ENCODE data around the gene MEX3B. TPM values are rescaled to one million over a fixed set of nuclear protein-coding genes. Genes with fewer than 3 reads are reported as not detected.

Gene MEX3B
- total RNA-seq, 1 experiment from 2014 or later: not detected

DNA sequence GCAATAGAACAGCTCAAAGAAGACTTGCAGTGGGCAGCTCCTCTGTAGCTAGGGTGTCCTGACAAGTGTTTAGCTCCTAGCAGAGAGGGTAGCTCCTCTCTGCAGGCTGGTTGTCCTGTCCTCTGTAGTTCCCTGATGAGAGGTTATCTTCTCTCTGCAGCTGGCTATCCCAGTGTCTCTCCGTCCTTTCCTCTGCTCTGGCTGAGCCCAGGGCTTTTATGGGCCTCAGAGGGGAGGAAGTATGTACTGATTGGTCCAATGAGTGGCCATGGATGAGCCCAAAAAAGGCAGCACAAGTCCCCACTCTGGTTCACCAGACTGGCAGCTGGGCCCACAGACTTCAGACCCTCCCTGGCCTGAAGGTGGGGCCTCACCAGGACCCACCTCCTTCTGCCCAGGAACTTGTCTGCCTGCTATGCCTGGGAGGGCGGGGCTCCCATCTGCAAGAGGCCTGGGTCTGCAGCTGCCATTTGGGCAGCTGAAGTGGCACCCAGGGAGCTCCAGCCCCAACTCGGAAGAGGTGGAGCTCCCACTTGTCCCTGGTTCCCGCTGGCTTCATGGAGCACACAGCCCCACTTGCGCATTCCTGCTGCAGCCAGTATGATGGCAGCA, 27.2 kb upstream of the MEX3B start:
- H3K4me2 ChIP-seq: no peak overlapping the region
- no peaks in the 10 kb centered on the region for H3K4me1 ChIP-seq (replicated peaks; ENCODE audit: insufficient read depth)
- BruUV-seq (replicated peaks): no TSS peak
- no peaks in the 10 kb centered on the region for H3F3A ChIP-seq (ENCODE audit: insufficient read depth, low read depth)
- no peak for DNase-seq
- no peak overlapping the region for H3K4me3 ChIP-seq
- POLR2A ChIA-PET (ENCODE audit: unreplicated experiment): no interaction called here
- no peaks in the 10 kb centered on the region for H3K36me3 ChIP-seq (ENCODE audit: low read depth)
- intact Hi-C loops (cut with micrococcal nuclease; ENCODE audit: unreplicated experiment): no loop called here
- TF ChIP-seq EZH2 (IDR thresholded peaks at IDR 0.05; ENCODE audit: low read depth): no peak
- TF ChIP-seq, protein P1, sequence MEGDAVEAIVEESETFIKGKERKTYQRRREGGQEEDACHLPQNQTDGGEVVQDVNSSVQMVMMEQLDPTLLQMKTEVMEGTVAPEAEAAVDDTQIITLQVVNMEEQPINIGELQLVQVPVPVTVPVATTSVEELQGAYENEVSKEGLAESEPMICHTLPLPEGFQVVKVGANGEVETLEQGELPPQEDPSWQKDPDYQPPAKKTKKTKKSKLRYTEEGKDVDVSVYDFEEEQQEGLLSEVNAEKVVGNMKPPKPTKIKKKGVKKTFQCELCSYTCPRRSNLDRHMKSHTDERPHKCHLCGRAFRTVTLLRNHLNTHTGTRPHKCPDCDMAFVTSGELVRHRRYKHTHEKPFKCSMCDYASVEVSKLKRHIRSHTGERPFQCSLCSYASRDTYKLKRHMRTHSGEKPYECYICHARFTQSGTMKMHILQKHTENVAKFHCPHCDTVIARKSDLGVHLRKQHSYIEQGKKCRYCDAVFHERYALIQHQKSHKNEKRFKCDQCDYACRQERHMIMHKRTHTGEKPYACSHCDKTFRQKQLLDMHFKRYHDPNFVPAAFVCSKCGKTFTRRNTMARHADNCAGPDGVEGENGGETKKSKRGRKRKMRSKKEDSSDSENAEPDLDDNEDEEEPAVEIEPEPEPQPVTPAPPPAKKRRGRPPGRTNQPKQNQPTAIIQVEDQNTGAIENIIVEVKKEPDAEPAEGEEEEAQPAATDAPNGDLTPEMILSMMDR (conservative IDR thresholded peaks at IDR 0.05): no peak
- H3K27ac ChIP-seq: no peak overlapping the region
- H4K20me1 ChIP-seq (ENCODE audit: insufficient read depth): no peaks in the 10 kb centered on the region
- H3K79me2 ChIP-seq (ENCODE audit: low read depth): no peaks in the 10 kb centered on the region
- H3K9me2 ChIP-seq (ENCODE audit: insufficient read depth): no peaks in the 10 kb centered on the region
- peaks cover 80% of the 10 kb centered on the region for H3K27me3 ChIP-seq (ENCODE audit: insufficient read depth, low read depth)
- CTCF ChIA-PET: no interaction called here
- H3K9me3 ChIP-seq (ENCODE audit: insufficient read depth, low read depth): no peaks in the 10 kb centered on the region
- no peak overlapping the region for H2AFZ ChIP-seq

- Histone ChIP-seq H3K27me3 (ENCODE audit: insufficient read depth, low read depth) (peaks cover 89% of the 10 kb centered on the region), H3K79me2 (ENCODE audit: low read depth) (no peaks in the 10 kb centered on the region), H4K20me1 (ENCODE audit: insufficient read depth) (no peaks in the 10 kb centered on the region), H3K9me2 (ENCODE audit: insufficient read depth) (no peaks in the 10 kb centered on the region), H3K4me2 (no peak overlapping the region), H3K36me3 (ENCODE audit: low read depth) (no peaks in the 10 kb centered on the region), H3F3A (ENCODE audit: insufficient read depth, low read depth) (no peaks in the 10 kb centered on the region), H3K27ac (no peak overlapping the region), H3K4me1 (replicated peaks; ENCODE audit: insufficient read depth) (no peaks in the 10 kb centered on the region), H3K4me3 (no peak overlapping the region), H2AFZ (no peak overlapping the region), H3K9me3 (ENCODE audit: insufficient read depth, low read depth) (no peaks in the 10 kb centered on the region)
- intact Hi-C loops (cut with micrococcal nuclease; ENCODE audit: unreplicated experiment): no loop called here
- ChIA-PET CTCF (no interaction called here), POLR2A (ENCODE audit: unreplicated experiment) (no interaction called here)
- DNase-seq: no peak
- TF ChIP-seq, protein P1 (conservative IDR thresholded peaks at IDR 0.05): no peak
- TF ChIP-seq EZH2 (IDR thresholded peaks at IDR 0.05; ENCODE audit: low read depth): no peak
- BruUV-seq (replicated peaks): no TSS peak
These were observed 20.6 kb upstream of the MEX3B start for GRCh38 chr15:82066455-82066854.

- Histone ChIP-seq H3K36me3 (ENCODE audit: low read depth) (no peaks in the 10 kb centered on the region), H3K27ac (no peak overlapping the region), H3K79me2 (ENCODE audit: low read depth) (no peaks in the 10 kb centered on the region), H3K4me3 (no peak overlapping the region), H3K4me2 (no peak overlapping the region), H3K9me2 (ENCODE audit: insufficient read depth) (no peaks in the 10 kb centered on the region), H3K9me3 (ENCODE audit: insufficient read depth, low read depth) (no peaks in the 10 kb centered on the region), H4K20me1 (ENCODE audit: insufficient read depth) (no peaks in the 10 kb centered on the region), H3F3A (ENCODE audit: insufficient read depth, low read depth) (no peaks in the 10 kb centered on the region), H3K4me1 (replicated peaks; ENCODE audit: insufficient read depth) (no peaks in the 10 kb centered on the region), H2AFZ (no peak overlapping the region), H3K27me3 (ENCODE audit: insufficient read depth, low read depth) (peaks cover 89% of the 10 kb centered on the region)
- intact Hi-C loops (cut with micrococcal nuclease; ENCODE audit: unreplicated experiment): no loop called here
- TF ChIP-seq, protein P1 (conservative IDR thresholded peaks at IDR 0.05): no peak
- no peak for TF ChIP-seq EZH2 (IDR thresholded peaks at IDR 0.05; ENCODE audit: low read depth)
- BruUV-seq (replicated peaks): no TSS peak
- no peak for DNase-seq
- ChIA-PET POLR2A (ENCODE audit: unreplicated experiment) (no interaction called here), CTCF (no interaction called here)
These were observed 19.0 kb upstream of the MEX3B start for GRCh38 chr15:82064824-82065223.

Measured in PC-9 (cell line).